Stomach (tissue), 4 donors: Measurements from ENCODE around the gene WDPCP.

ENCODE experiments used
- CTCF ChIP-seq, 7 experiments: fragments of 450-650 bp in 4 of 7; fragments of 200-600 bp in 3 of 7; sonication (generic) in 3 of 7; IDR thresholded peaks; one replicate each; pipeline ENCODE4 v1.5.1; 2016 to 2019; ENCODE audit warnings: antibody characterized with exemption in 7 of 7, control low read depth in 2 of 7, mild to moderate bottlenecking in 1 of 7
- EP300 ChIP-seq: sonication (generic); formaldehyde crosslinking; IDR thresholded peaks from one replicate; pipeline ENCODE4 v1.6.1; 2017; ENCODE audit warnings: antibody characterized with exemption
- POLR2AphosphoS5 ChIP-seq, 3 donors: sonication (generic); formaldehyde crosslinking; IDR thresholded peaks; one replicate each; pipeline ENCODE4 v1.6.1; 2016; ENCODE audit warnings: antibody characterized with exemption in 3 of 3

GRCh38 chr2:63374341-63374740, 213.9 kb downstream of the WDPCP start:
- TF ChIP-seq CTCF (IDR thresholded peaks at IDR 0.05) = no peak
- TF ChIP-seq POLR2AphosphoS5 (IDR thresholded peaks at IDR 0.05) = no peak
- no peak for TF ChIP-seq EP300
